HG02678 (cell line): ENCODE measurements around the gene PACSIN2.

Experiments used
- ATAC-seq: cut with Tn5 transposase; IDR thresholded peaks from one replicate; pipeline ENCODE4 v1.9.1; 2021; ENCODE audit warnings: mild to moderate bottlenecking, moderate library complexity; ENCODE audit not compliant: unreplicated experiment

PACSIN2 gene

GRCh38 chr22:42834177-42834949 is 180.6 kb downstream of the PACSIN2 start:
- ATAC-seq = no peak

- no peak for ATAC-seq
Measured at GRCh38 chr22:42833104-42833503, 181.8 kb downstream of the PACSIN2 start.

- no peak for ATAC-seq
Measured at GRCh38 chr22:42831712-42832111, 183.2 kb downstream of the PACSIN2 start.

- no peak for ATAC-seq
Measured at GRCh38 chr22:42830161-42830560, 184.8 kb downstream of the PACSIN2 start.

GRCh38 chr22:42829302-42829701 is 185.6 kb downstream of the PACSIN2 start:
- ATAC-seq = no peak

GRCh38 chr22:42825796-42826195 is 189.2 kb downstream of the PACSIN2 start:
- no peak for ATAC-seq

GRCh38 chr22:42821386-42821785 is 193.6 kb downstream of the PACSIN2 start:
- ATAC-seq = no peak

GRCh38 chr22:42820045-42820763 is 194.7 kb downstream of the PACSIN2 start:
- ATAC-seq = no peak
